ENCODE results near the gene CTIF.

The CTIF gene

GRCh38 chr18:48660346-48661228, 121.8 kb downstream of the CTIF start:
- no peaks in the 10 kb centered on the region for H3K9me3 ChIP-seq
- no peaks in the 10 kb centered on the region for H3K27me3 ChIP-seq
- H3K36me3 ChIP-seq, result no peaks in the 10 kb centered on the region
- TF ChIP-seq, protein P1, sequence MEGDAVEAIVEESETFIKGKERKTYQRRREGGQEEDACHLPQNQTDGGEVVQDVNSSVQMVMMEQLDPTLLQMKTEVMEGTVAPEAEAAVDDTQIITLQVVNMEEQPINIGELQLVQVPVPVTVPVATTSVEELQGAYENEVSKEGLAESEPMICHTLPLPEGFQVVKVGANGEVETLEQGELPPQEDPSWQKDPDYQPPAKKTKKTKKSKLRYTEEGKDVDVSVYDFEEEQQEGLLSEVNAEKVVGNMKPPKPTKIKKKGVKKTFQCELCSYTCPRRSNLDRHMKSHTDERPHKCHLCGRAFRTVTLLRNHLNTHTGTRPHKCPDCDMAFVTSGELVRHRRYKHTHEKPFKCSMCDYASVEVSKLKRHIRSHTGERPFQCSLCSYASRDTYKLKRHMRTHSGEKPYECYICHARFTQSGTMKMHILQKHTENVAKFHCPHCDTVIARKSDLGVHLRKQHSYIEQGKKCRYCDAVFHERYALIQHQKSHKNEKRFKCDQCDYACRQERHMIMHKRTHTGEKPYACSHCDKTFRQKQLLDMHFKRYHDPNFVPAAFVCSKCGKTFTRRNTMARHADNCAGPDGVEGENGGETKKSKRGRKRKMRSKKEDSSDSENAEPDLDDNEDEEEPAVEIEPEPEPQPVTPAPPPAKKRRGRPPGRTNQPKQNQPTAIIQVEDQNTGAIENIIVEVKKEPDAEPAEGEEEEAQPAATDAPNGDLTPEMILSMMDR (IDR thresholded peaks at IDR 0.05; ENCODE audit: low read depth, low read length), result no peak
- DNase-seq, result peak; percentile 48
- H3K4me1 ChIP-seq, result peaks cover 6% of the 10 kb centered on the region; the same call in 1 of the 2 replicates
- no peak overlapping the region for H3K4me3 ChIP-seq (ENCODE audit: low read depth, low read length)

GRCh38 chr18:48661421-48661820, 122.6 kb downstream of the CTIF start:
- Histone ChIP-seq H3K4me3 (ENCODE audit: low read depth, low read length) (no peak overlapping the region), H3K36me3 (peaks cover 3% of the 10 kb centered on the region; the same call in 1 of the 2 replicates), H3K4me1 (peaks cover 6% of the 10 kb centered on the region; the same call in 1 of the 2 replicates), H3K9me3 (no peaks in the 10 kb centered on the region), H3K27me3 (no peaks in the 10 kb centered on the region)
- DNase-seq, result no peak
- TF ChIP-seq, protein P1 (IDR thresholded peaks at IDR 0.05; ENCODE audit: low read depth, low read length), result no peak

DNA sequence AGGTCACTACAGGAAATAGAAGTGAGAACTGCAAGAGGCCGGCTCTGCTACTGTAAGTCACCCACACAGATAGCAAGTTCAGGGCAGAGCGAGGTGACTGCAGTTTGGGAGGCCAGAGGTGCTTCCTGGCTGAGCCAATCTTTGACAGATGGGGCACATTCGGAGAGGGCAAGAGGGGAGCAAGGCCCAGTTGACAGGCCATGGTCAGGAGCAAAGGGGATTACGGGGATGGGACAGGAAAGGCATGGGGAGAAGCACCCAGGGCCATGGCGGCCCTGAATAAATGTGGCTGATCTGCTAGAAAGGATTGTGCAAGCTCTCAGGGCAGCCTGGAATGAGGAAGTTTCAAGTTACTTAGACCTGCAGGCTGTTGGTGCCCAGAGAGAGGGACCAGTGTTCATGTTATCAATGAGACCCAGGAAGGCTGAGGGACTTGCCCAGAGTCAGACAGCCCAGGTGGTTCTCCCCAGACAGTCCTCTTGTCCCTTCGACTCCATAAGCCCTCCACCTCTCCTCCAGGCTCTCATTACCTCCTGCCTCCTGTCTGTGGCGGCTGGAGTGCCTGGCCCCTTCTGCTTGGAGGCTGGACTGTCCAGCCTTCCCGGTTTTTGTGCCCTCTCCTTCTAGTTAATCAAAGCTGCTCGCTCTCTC, 123.3 kb downstream of the CTIF start:
- TF ChIP-seq, protein P1 (IDR thresholded peaks at IDR 0.05; ENCODE audit: low read depth, low read length), result no peak
- H3K4me3 ChIP-seq (ENCODE audit: low read depth, low read length), result no peak overlapping the region
- H3K36me3 ChIP-seq, result peaks cover 3% of the 10 kb centered on the region; the same call in 1 of the 2 replicates
- peaks cover 6% of the 10 kb centered on the region; the same call in 1 of the 2 replicates for H3K4me1 ChIP-seq
- no peak for DNase-seq
- H3K27me3 ChIP-seq, result no peaks in the 10 kb centered on the region
- no peaks in the 10 kb centered on the region for H3K9me3 ChIP-seq

- Histone ChIP-seq H3K9me3 (no peaks in the 10 kb centered on the region), H3K4me3 (ENCODE audit: low read depth, low read length) (no peak overlapping the region), H3K27me3 (no peaks in the 10 kb centered on the region), H3K36me3 (peaks cover 3% of the 10 kb centered on the region; the same call in 1 of the 2 replicates), H3K4me1 (peaks cover 10% of the 10 kb centered on the region)
- TF ChIP-seq, protein P1 (IDR thresholded peaks at IDR 0.05; ENCODE audit: low read depth, low read length), result no peak
- DNase-seq, result no peak
These were observed 124.5 kb downstream of the CTIF start for GRCh38 chr18:48663096-48663930.

GRCh38 chr18:48663931-48664847, 125.4 kb downstream of the CTIF start:
- H3K4me3 ChIP-seq (ENCODE audit: low read depth, low read length), result no peak overlapping the region
- TF ChIP-seq, protein P1 (IDR thresholded peaks at IDR 0.05; ENCODE audit: low read depth, low read length), result peak; percentile 71
- peaks cover 10% of the 10 kb centered on the region for H3K4me1 ChIP-seq
- no peaks in the 10 kb centered on the region for H3K27me3 ChIP-seq
- peak; percentile 64 for DNase-seq
- H3K36me3 ChIP-seq, result peaks cover 3% of the 10 kb centered on the region; the same call in 1 of the 2 replicates
- H3K9me3 ChIP-seq, result no peaks in the 10 kb centered on the region

All from BE2C (cell line).